ENCODE measurements around the gene AP3S2.
"Not testable (repeated sequence)": the region's sequence is repeated elsewhere in the genome, so short reads cannot be mapped to it uniquely, and the experiment has no call there.

Gene AP3S2

DNA sequence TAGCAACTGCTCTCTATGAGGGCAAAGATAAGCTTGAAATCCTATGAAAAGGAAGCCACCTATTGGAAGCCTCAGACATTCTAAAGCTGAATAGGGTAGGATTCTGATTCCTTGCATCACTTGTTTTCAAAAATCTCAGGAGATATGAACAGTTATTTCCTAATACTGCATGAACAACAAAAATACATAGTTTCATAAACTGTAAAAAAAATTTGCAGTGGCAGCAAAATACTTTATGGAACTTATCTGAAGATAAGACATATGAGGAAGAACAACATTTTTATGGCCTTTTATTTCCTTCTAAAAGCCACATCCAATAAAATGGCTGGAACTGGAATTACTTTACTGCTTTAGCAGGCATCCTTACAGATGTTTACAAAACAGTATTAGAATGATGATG is 29.9 kb downstream of the AP3S2 start:
- no peak for FAIRE-seq

DNA sequence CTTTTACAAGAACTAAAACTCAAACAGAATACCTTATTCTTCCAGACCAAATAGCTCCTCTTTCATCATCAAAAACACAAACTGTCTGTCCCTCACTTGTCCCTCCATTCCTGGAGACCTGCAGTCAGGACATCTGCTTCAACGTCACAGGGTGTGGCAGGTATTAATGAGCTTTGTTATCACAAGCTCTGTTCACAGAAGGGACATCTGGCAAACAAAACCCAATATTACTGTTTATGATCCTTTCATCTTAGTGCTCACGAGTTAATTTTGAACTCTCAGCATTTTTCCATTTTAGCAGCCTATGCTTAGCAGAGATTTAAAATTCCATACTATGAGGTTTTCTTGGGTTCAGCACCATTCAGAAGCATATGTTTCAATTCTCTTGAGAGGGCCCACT is 32.9 kb downstream of the AP3S2 start:
- no peak for FAIRE-seq

- FAIRE-seq, result no peak
Measured at GRCh38 chr15:89860431-89860830, 33.4 kb downstream of the AP3S2 start.

DNA sequence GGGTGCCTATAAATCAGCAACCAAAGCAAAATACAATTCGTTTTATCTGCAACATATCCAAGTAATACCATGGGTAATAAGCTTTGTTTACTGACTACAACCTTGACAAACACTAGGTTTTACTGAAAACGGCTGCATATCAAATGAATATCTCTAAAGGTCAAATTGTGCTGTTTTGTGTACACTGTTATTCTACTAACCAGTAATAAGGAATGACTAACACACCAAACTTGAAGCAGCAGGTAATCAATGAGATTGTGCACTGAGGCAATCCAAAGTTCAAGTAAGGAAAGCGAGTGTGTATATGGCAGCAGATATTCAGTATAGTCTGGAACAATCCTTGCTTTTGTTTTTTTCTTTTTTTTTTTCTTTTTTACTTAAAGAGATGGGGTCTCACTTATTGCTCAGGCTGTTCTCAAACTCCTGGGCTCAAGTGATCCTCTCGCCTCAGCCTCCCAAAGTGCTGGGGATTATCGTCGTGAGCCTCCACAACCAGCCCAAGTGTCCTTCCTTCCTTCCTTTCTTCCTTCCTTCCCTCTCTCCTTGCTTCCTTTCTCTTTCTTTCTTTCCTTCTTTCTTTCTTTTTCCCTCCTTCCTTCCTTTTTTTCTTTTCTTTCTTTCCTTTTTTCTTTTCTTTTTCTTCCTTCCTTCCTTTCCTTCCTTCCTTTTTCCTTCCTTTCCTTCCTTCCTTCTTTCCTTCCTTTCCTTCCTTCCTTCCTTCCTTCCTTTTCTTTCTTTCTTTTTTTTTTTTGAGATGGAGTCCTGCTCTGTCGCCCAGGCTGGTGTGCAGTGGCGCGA is 34.9 kb downstream of the AP3S2 start:
- FAIRE-seq, result no peak

- FAIRE-seq, result no peak
Measured at GRCh38 chr15:89857673-89858072, 36.1 kb downstream of the AP3S2 start.

GRCh38 chr15:89855948-89856347 is 37.8 kb downstream of the AP3S2 start:
- no peak for FAIRE-seq

DNA sequence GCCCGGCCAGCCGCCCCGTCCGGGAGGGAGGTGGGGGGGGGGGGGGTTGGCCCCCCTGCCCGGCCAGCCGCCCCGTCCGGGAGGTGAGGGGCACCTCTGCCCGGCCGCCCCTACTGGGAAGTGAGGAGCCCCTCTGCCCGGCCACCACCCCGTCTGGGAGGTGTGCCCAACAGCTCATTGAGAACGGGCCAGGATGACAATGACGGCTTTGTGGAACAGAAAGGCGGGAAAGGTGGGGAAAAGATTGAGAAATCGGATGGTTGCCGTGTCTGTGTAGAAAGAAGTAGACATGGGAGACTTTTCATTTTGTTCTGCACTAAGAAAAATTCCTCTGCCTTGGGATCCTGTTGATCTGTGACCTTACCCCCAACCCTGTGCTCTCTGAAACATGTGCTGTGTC is 38.9 kb downstream of the AP3S2 start:
- FAIRE-seq, result not testable (repeated sequence)

DNA sequence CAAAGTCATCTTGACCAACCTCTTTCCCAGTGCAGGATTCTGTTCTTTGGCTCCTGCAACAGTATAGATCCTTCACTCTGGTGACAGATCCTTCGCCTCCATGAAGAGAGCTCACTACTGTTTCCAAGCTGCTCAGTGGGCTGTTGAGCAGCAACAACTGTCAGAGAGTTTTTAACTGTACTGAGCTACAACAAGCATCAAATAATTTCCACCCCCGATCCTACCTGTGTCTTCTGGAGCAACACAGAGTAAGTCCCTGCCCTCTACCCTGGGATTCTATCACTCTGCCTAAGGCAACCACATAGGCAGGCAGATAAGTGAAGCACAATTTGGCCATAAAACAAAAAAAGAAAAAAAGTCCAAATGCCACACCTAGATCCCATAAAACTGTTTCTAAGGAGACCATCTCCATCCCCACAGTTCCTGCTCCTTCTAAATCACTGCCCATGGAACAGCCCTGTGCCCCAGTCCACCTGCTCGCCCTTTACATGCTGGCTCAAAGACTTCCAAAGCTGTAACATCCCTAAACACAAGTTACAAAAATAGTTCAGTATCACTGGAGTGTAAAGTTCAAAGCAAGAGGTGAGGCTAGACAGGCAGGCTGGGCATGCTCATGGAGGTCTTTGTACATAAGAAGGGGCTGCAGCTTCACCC is 41.3 kb downstream of the AP3S2 start:
- FAIRE-seq, result no peak

DNA sequence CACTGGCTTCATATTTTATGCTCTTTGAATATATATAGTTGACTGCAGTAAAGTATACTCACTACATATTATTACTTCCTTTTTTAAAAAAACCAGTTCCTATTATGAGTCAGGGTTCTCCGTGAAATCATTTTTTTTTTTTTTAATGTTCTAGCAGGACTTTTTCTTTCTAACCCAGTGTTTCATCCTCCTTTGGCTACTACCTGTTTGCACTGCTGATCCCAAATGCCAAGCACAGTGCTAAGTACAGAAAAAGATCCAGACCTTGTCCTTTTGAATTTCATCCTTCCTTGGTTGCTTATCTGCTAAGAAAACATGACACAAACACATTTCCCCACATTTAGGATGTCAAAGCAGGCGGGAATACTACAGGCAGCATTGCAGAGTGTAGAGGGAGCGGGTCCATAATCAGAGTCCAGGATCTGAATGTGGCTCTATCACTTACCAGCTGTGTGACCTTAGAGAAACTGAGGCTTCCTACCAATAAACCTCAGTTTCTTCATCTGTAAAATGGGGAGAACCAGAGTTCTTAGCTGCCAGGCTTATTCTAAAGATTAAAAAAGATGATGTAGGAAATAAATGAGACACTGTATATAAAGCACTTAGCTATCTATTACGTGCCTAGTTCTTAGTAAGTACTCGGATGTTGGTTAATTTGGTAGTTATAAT is 42.0 kb downstream of the AP3S2 start:
- no peak for FAIRE-seq

DNA sequence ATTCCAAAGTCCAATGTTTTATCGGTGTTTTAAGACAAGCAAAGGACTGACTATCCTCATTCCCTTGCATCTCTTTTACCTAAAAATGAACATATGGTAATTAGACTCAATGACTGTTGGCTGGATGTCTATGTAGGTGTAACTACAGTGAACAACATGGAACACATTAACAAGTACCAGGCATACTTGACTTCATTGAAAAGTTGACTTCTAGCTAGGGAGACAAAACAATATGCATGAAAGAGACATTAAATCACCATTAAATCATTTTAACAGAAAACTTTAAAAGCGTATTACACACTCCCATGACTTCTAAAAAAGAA is 44.9 kb downstream of the AP3S2 start:
- FAIRE-seq, result no peak

DNA sequence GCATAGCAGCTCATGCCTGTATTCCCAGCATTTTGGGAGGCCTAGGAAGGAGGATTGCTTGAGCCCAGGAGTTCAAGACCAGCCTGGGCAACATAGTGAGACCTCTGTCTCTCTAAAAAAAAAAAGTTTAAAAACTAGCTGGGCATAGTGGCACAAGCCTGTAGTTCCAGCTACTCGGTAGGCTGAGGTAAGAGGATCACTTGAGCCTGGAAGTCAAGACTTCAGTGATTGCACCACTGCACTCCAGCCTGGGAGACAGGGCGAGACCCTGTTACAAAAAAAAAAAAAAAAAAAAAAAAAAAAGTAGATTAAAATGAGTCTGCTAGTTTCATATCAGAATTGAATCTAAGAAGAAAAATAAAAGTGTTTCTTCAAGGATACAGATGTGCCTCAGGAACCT is 46.7 kb downstream of the AP3S2 start:
- FAIRE-seq, result no peak

DNA sequence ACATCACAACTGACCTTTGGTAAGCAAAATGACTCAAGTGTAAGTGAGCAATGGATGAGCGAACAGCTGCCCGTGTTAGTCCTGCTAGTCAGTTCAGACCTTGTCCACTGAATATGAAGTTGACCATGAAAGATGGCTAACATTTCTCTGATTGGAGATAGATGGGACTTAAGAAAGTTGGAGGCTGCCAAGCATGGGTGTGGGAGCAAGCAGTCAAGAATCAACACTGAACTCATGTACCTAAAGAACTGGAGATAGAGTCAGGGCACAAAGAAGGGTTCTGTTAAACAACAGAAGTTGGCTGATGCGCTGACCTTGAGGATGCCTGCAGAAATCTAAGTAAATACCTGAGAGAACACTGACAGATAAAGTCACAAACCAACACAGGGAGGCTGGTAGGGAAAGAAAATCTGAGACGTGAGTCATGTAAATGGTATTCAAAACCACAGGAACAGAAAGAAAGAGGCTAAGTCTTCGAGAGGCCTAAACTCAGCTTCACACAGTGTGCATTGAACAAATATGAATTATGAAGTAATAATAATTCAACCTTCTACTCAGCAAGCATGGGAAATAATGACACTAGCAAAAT is 48.4 kb downstream of the AP3S2 start:
- peak; percentile 99 for FAIRE-seq

DNA sequence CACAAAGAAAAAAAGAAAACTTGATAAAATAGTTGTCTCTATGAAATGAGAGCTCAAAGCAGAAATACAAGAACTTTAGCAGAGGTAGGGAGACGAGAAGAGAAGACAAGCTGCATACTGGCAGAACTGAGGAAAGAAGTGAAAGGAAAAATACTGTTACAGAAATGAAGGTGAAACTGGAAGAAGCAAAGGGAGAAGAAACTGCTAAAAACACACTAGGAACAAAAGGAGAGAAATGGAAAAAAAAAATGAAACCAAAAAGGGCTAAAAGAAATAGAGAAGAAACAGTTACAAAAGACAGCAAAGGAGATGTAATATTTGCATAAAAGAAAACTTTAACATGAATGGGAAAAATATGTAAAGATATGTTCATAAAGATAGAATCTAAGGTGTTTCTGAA is 51.8 kb downstream of the AP3S2 start:
- FAIRE-seq, result no peak

- no peak for FAIRE-seq
Measured at GRCh38 chr15:89841306-89841705, 52.5 kb downstream of the AP3S2 start.

DNA sequence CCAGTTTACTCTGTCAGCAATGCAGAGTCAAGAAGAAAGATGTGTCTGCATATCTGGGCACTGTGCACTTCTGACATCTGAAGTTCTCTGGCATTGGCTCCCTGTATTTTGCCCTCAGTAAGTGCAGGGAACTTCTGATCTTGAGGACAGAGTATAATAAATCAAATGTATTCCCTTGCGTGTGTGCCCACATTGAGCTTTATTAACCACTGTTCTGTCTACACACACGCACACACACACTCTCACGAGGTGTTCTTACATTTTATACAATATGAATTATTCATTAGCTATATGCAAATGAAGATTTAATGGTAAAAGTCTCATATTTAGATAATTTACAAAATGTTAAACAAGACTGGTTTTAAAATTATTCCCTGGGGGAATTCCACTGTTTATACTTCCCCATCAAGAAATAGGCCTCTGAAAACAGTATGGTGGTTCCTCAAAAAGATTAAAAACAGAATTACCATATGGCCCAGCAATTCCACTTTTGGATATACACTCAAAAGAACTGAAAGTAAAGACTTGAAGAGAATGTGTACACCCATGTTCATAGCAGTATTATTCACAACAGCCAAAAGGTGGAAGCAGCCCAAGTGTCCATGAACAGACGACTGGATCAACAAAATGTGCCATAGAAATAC is 54.5 kb downstream of the AP3S2 start:
- FAIRE-seq, result no peak

DNA sequence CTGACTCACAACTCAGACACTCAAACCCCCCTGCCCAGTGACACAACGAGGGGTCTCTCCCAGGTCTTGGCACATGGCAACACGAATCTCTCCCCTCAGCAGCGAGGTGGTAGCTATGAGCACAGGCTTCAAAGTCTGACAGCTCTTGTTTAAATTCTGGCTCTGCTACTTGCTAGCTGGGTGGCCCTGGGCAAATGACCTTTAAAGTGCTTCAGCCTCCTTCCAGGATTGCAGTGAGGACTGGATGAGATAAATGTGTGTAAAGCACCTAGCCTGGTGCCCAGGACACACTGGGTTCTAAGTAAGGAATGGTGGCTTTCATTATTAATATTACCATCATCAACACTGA is 56.0 kb downstream of the AP3S2 start:
- no peak for FAIRE-seq

DNA sequence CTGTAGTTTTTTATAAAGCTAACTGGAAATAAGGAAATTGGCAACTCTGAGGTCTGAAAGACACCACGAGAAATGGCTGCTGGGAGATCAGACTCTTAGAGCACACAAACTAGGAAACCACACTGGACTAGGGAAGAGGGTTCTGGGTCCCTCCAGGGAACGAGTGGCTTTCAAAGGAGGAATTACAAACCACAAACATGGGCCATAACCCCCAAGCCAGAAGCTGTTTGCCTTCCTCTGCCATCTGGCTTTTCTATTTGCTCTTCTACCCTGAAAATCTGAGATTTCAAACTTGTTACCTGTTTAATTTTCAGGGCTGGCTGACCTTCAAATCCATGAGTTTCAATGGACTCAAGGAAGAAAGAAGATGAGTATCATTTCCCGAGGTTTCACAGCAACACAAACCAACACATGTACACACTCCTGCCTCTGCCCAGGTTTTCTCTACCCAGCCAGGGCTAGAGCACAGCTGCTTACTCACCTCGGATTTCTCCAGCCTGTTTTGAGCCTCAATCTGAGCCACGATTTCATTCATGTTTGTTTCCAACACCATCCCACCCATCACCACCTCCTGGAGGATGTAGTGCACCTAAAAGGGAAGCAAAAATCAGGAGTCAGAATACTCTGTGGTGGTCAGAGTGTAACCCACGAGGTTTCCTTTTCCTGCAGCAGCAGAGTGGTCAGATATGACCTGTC is 56.5 kb downstream of the AP3S2 start:
- no peak for FAIRE-seq

DNA sequence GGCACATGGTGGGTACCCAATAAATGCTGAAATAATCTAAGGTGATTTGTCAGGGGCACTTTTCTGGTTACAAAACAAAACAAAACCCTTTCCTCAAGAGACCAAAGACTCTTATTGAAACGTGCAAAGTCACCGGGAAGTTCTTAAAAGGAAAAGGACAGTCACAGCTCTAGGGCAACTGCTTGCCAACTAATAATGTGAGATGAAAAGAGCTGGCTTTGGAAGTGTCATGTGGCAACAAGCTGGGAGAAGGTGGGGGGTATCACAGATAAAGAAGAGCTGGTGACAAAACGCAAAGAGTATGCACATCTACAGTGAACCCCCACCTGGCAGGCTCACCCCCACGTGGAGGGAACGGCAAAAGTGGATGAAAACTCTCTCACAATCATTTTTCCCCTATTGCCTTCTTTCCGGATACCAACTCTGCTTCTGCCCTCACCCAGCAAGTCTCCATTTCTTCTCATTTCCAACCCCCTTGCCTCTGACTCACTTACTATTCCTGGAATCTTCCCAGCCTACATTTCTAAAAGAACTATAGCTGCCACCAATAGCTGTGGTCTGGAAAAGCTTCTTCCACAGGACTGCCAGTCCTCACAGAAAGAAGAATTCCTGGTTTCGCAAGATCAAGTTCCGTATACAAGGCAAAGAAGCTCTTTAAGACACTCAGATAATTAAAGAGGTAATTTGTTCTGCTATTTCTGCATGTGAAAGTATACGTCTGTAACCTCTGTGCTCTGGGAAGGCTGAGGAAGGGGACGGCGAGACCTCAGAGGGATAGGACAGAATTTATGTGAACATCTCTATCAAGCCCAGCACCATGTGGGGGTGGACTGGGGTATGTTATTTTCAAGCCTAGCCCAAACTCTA is 57.3 kb downstream of the AP3S2 start:
- FAIRE-seq, result no peak

- no peak for FAIRE-seq
Measured at GRCh38 chr15:89835176-89835564, 58.6 kb downstream of the AP3S2 start.

DNA sequence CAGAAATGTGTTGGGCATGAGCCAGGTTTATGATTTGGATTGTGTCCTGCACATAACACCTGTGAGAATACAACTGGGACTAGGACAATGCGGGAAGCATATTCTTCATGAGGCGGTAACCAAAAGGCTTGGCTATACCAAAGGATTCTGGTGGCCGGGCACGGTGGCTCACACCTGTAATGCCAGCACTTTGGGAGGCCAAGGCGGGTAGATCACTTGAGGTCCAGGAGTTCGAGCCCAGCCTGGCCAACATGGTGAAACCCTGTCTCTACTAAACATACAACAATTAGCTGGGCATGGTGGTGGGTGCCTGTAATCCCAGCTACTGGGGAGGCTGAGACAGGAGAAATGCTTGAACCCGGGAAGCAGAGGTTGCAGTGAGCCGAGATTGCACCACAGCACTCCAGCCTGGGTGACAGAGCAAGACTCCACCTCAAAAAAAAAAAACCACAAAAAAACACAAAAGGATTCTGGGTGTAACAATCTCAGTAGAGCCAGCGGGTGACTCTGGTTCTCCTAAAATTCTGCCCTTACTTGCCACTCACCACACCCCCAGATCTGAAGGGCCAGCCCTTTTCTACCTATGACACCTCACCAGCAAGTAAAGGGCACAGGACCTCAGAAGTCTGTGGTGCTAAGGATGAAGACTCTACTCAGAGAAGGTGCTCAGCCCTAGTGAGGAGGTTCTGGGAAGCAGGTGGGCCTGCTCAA is 59.2 kb downstream of the AP3S2 start:
- not testable (repeated sequence) for FAIRE-seq

- FAIRE-seq, result no peak
Measured at GRCh38 chr15:89833966-89834365, 59.8 kb downstream of the AP3S2 start.
